ENCODE results near the gene SPATA46. TPM values are rescaled to one million over a fixed set of nuclear protein-coding genes. Genes with fewer than 3 reads are reported as not detected.

The SPATA46 gene
- total and polyA plus RNA-seq, 2 donors (not counting 1 experiment from before 2014, with no cell fraction given): not detected

GRCh38 chr1:162385280-162385623 lies 8.6 kb upstream of the SPATA46 start:
- H3K4me1 Mint-ChIP-seq: peaks cover 10% of the 10 kb centered on the region
- H3K27ac ChIP-seq (ENCODE audit: low read length in 2 of 2): no peak overlapping the region
- ChIA-PET CTCF (no interaction called here), POLR2A (no interaction called here)
- no peak overlapping the region for H3K9ac ChIP-seq (ENCODE audit: low read length)
- no peak for ATAC-seq (ENCODE audit: low read depth)
- peaks cover 3 to 5% of the 10 kb centered on the region in 2 donors for H3K4me1 ChIP-seq (ENCODE audit: control insufficient read depth in 2 of 2, insufficient read depth in 2 of 2, low read length in 2 of 2)
- H3K36me3 ChIP-seq (replicated peaks in 1 of 2; ENCODE audit: control extremely low read depth in 1 of 2, control insufficient read depth in 1 of 2, extremely low read depth in 1 of 2, insufficient read depth in 2 of 2, low read length in 1 of 2): no peaks in the 10 kb centered on the region
- peaks cover 17% of the 10 kb centered on the region for H3K27me3 Mint-ChIP-seq
- H3K79me2 ChIP-seq (ENCODE audit: control insufficient read depth, insufficient read depth, low read length): no peaks in the 10 kb centered on the region
- no peak for DNase-seq
- no peaks in the 10 kb centered on the region for H4K20me1 ChIP-seq (ENCODE audit: control insufficient read depth, insufficient read depth, low read length, poor library complexity, severe bottlenecking)
- H3K27ac Mint-ChIP-seq: no peak overlapping the region
- no peak overlapping the region for H2AFZ ChIP-seq (ENCODE audit: insufficient read depth, low read depth, low read length, poor library complexity, severe bottlenecking)
- H3K4me2 ChIP-seq (replicated peaks; ENCODE audit: low read depth, low read length, poor library complexity, severe bottlenecking): no peak overlapping the region
- TF ChIP-seq CTCF (IDR thresholded peaks at IDR 0.05) (no peak), EZH2 (IDR thresholded peaks at IDR 0.05; ENCODE audit: borderline replicate concordance, insufficient read depth, low read depth, low read length, poor library complexity, severe bottlenecking) (no peak)
- H3K27me3 ChIP-seq (replicated peaks in 1 of 4; ENCODE audit: control extremely low read depth in 1 of 4, control insufficient read depth in 3 of 4, insufficient read depth in 4 of 4, low read length in 3 of 4): no peaks in the 10 kb centered on the region
- no peaks in the 10 kb centered on the region for H3K9me3 ChIP-seq (ENCODE audit: control extremely low read depth in 1 of 3, control insufficient read depth in 2 of 3, insufficient read depth in 1 of 3, low read length in 2 of 3)
- no peaks in the 10 kb centered on the region for H3K9me3 Mint-ChIP-seq (ENCODE audit: insufficient read depth)
- WGBS (ENCODE audit: insufficient coverage): 17% methylated on average over 2 of the region's 3 CpGs
- intact Hi-C loops (cut with micrococcal nuclease): no loop called here
- H3K4me3 ChIP-seq (ENCODE audit: control extremely low read depth in 1 of 5, extremely low read depth in 1 of 5, insufficient read depth in 1 of 5, low read depth in 2 of 5, low read length in 4 of 5): no peak overlapping the region
- H3K4me3 Mint-ChIP-seq: no peak overlapping the region

- peaks cover 16% of the 10 kb centered on the region for H3K27me3 Mint-ChIP-seq
- no peaks in the 10 kb centered on the region for H3K27me3 ChIP-seq (replicated peaks in 1 of 4; ENCODE audit: control extremely low read depth in 1 of 4, control insufficient read depth in 3 of 4, insufficient read depth in 4 of 4, low read length in 3 of 4)
- no peak overlapping the region for H3K27ac Mint-ChIP-seq
- intact Hi-C loops (cut with micrococcal nuclease): no loop called here
- no peaks in the 10 kb centered on the region for H3K79me2 ChIP-seq (ENCODE audit: control insufficient read depth, insufficient read depth, low read length)
- ChIA-PET POLR2A (no interaction called here), CTCF (no interaction called here)
- no peaks in the 10 kb centered on the region for H3K9me3 ChIP-seq (ENCODE audit: control extremely low read depth in 1 of 3, control insufficient read depth in 2 of 3, insufficient read depth in 1 of 3, low read length in 2 of 3)
- no peak overlapping the region for H3K4me3 Mint-ChIP-seq
- no peaks in the 10 kb centered on the region for H3K9me3 Mint-ChIP-seq (ENCODE audit: insufficient read depth)
- ATAC-seq (ENCODE audit: low read depth) (no peak), DNase-seq (no peak)
- no peaks in the 10 kb centered on the region for H4K20me1 ChIP-seq (ENCODE audit: control insufficient read depth, insufficient read depth, low read length, poor library complexity, severe bottlenecking)
- H3K4me2 ChIP-seq (replicated peaks; ENCODE audit: low read depth, low read length, poor library complexity, severe bottlenecking): no peak overlapping the region
- TF ChIP-seq EZH2 (IDR thresholded peaks at IDR 0.05; ENCODE audit: borderline replicate concordance, insufficient read depth, low read depth, low read length, poor library complexity, severe bottlenecking) (no peak), CTCF (IDR thresholded peaks at IDR 0.05) (no peak)
- peaks cover 3 to 5% of the 10 kb centered on the region in 2 donors for H3K4me1 ChIP-seq (ENCODE audit: control insufficient read depth in 2 of 2, insufficient read depth in 2 of 2, low read length in 2 of 2)
- 95% methylated on average over 10 of the region's 10 CpGs for WGBS (ENCODE audit: insufficient coverage)
- H3K4me1 Mint-ChIP-seq: peaks cover 9% of the 10 kb centered on the region
- H3K36me3 ChIP-seq (replicated peaks in 1 of 2; ENCODE audit: control extremely low read depth in 1 of 2, control insufficient read depth in 1 of 2, extremely low read depth in 1 of 2, insufficient read depth in 2 of 2, low read length in 1 of 2): no peaks in the 10 kb centered on the region
- no peak overlapping the region for H3K27ac ChIP-seq (ENCODE audit: low read length in 2 of 2)
- no peak overlapping the region for H3K4me3 ChIP-seq (ENCODE audit: control extremely low read depth in 1 of 5, extremely low read depth in 1 of 5, insufficient read depth in 1 of 5, low read depth in 2 of 5, low read length in 4 of 5)
- no peak overlapping the region for H2AFZ ChIP-seq (ENCODE audit: insufficient read depth, low read depth, low read length, poor library complexity, severe bottlenecking)
- H3K9ac ChIP-seq (ENCODE audit: low read length): no peak overlapping the region
These were observed 8.1 kb upstream of the SPATA46 start for GRCh38 chr1:162384601-162385279.

Measured in B cell (primary cell).